ENCODE measurements around the gene LHB. TPM values are rescaled to one million over a fixed set of nuclear protein-coding genes. Genes with fewer than 3 reads are reported as not detected.

LHB gene
- total and polyA plus RNA-seq, 12 donors: 0.38 to 8.8 (median 1.8) TPM; not detected in 5

DNA sequence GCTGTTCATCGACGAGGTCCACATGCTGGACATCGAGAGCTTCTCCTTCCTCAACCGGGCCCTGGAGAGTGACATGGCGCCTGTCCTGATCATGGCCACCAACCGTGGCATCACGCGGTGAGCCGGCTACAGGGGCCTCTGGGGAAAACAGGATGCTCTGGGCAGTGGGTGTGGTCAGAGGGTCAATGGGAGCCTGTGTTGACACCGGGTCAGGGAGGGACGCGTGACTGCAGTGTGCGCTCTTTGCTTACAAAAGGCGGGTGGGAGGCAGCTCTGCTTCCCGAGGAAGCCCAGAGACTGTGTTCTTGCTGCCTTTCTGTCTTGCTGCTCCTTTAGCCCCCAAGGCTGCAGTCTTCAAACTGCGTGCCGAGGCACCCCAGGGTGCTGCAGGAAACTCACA lies 5.7 kb downstream of the LHB start:
- no peak for DNase-seq
- Histone ChIP-seq H3K27me3 (no peaks in the 10 kb centered on the region), H3K27ac (no peak overlapping the region), H3K4me3 (no peak overlapping the region), H3K36me3 (replicated peaks in 1 of 2) (peaks cover 0 to 44% of the 10 kb centered on the region in 2 donors), H3K9me3 (replicated peaks in 1 of 3) (no peaks in the 10 kb centered on the region), H3K4me1 (replicated peaks in 1 of 2) (no peaks in the 10 kb centered on the region)
- TF ChIP-seq, protein P1, sequence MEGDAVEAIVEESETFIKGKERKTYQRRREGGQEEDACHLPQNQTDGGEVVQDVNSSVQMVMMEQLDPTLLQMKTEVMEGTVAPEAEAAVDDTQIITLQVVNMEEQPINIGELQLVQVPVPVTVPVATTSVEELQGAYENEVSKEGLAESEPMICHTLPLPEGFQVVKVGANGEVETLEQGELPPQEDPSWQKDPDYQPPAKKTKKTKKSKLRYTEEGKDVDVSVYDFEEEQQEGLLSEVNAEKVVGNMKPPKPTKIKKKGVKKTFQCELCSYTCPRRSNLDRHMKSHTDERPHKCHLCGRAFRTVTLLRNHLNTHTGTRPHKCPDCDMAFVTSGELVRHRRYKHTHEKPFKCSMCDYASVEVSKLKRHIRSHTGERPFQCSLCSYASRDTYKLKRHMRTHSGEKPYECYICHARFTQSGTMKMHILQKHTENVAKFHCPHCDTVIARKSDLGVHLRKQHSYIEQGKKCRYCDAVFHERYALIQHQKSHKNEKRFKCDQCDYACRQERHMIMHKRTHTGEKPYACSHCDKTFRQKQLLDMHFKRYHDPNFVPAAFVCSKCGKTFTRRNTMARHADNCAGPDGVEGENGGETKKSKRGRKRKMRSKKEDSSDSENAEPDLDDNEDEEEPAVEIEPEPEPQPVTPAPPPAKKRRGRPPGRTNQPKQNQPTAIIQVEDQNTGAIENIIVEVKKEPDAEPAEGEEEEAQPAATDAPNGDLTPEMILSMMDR (IDR thresholded peaks at IDR 0.05): no peak
- TF ChIP-seq POLR2A (IDR thresholded peaks at IDR 0.05): no peak
- WGBS, 4 donors: 84 to 97% (median 88%) methylated on average over 7 to 17 of the region's 17 CpGs
- intact Hi-C loops (cut with DNase I): no loop called here

DNA sequence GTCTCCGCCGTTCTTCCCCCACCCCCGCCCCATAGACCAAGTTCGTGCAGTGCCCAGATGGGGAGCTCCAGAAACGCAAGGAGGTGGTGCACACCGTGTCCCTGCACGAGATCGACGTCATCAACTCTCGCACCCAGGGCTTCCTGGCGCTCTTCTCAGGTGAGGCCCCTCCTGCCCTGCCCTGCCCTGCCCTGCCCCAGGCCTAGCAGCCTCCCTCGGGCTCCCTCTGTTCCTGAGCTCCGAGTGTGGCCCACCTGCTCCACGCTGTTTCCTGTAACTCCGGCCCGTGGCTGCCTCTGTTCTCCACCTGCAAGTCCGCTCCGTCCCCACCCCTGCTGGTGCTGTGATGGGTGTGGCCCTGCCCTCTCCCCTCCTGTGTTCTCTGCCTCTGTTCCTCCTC lies 6.4 kb downstream of the LHB start:
- intact Hi-C loops (cut with DNase I): no loop called here
- Histone ChIP-seq H3K4me1 (replicated peaks in 1 of 2) (no peaks in the 10 kb centered on the region), H3K36me3 (replicated peaks in 1 of 2) (peaks cover 0 to 52% of the 10 kb centered on the region in 2 donors), H3K9me3 (replicated peaks in 1 of 3) (no peaks in the 10 kb centered on the region), H3K27ac (no peak overlapping the region), H3K27me3 (no peaks in the 10 kb centered on the region), H3K4me3 (no peak overlapping the region)
- WGBS, 4 donors: 84 to 91% (median 90%) methylated on average over 12 to 18 of the region's 18 CpGs
- no peak for DNase-seq
- TF ChIP-seq POLR2A (IDR thresholded peaks at IDR 0.05): no peak
- TF ChIP-seq, protein P1 (IDR thresholded peaks at IDR 0.05): no peak

DNA sequence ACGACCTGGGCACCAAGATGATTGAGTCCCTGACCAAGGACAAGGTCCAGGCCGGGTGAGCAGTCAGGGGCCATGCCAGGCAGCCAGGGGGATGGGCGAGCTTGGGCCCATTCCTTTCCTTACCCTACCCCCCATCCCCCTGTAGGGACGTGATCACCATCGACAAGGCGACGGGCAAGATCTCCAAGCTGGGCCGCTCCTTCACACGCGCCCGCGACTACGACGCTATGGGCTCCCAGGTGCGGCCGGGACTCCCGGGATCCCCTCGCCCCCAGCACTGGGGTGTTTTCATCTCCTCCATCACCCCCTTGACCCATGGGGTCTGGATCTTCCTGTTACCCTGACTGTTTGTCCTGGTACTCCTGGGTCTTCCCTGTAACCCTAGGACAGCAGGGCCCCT lies 7.1 kb downstream of the LHB start:
- Histone ChIP-seq H3K36me3 (replicated peaks in 1 of 2) (peaks cover 0 to 58% of the 10 kb centered on the region in 2 donors), H3K4me1 (replicated peaks in 1 of 2) (no peaks in the 10 kb centered on the region), H3K4me3 (no peak overlapping the region), H3K27ac (no peak overlapping the region), H3K9me3 (replicated peaks in 1 of 3) (no peaks in the 10 kb centered on the region), H3K27me3 (no peaks in the 10 kb centered on the region)
- DNase-seq: no peak
- TF ChIP-seq POLR2A (IDR thresholded peaks at IDR 0.05): no peak
- WGBS, 4 donors: 94 to 100% (median 94%) methylated on average over 7 to 18 of the region's 18 CpGs
- intact Hi-C loops (cut with DNase I): no loop called here

DNA sequence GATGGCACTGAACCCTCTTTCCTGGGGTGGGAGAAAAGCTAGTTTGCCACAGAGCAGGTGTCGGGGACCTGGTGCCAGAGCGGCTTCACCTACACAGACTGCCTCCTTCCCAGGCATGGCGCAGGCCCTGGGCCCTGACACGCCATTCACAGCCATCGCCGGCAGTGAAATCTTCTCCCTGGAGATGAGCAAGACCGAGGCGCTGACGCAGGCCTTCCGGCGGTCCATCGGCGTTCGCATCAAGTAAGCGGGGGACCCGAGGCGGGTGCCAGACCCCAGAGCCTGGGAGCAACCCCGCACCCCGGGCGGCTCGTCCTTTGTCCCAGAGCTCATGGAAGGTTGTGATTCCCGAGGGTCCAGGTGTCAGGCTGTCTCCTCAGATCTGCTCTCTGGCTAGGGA lies 10.0 kb downstream of the LHB start:
- peaks cover 0 to 72% of the 10 kb centered on the region in 2 donors for H3K36me3 ChIP-seq (replicated peaks in 1 of 2)
- TF ChIP-seq, protein P1 (IDR thresholded peaks at IDR 0.05): no peak
- TF ChIP-seq POLR2A (IDR thresholded peaks at IDR 0.05): no peak
- H3K27ac ChIP-seq: no peak overlapping the region
- H3K4me1 ChIP-seq (replicated peaks in 1 of 2): no peaks in the 10 kb centered on the region
- 93 to 98% (median 97%) methylated on average over 8 to 22 of the region's 22 CpGs for WGBS, 4 donors
- H3K4me3 ChIP-seq: no peak overlapping the region
- H3K27me3 ChIP-seq: no peaks in the 10 kb centered on the region
- intact Hi-C loops (cut with DNase I): no loop called here
- no peak for DNase-seq
- H3K9me3 ChIP-seq (replicated peaks in 1 of 3): no peaks in the 10 kb centered on the region

DNA sequence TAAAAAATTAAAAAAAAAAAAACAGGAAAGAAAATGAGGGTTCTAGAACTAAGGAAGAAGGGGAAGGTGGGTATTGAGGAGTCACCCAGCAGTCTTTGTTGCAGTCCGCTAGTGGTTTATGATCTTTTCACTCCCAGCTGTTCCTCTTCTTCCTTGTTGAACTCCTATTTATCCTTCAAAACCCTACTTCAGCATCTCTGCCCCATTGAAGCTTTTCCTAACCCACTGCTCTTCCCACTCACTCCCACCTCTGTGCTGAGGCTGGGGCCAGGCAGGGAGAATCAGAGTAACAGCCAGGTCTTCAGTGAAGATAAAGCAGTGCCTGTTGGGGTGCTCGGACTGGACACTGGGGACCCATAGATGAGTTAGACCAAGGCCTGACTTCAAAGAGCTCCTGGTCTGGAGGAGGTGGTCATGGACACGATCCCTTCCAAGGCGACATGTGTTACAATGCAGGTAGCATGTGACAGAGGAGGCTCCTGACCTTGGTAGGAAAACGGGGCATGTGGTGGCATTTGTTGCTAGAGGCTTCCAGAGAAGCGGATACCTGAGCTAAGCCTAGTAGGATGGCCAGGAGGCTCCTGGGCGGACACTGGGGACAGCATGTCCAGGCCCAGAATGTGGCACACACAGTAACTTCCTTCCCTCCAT lies 11.8 kb downstream of the LHB start:
- DNase-seq: no peak
- WGBS, 4 donors: 88 to 95% (median 89%) methylated on average over 5 to 7 of the region's 7 CpGs
- intact Hi-C loops (cut with DNase I): no loop called here
- Histone ChIP-seq H3K36me3 (replicated peaks in 1 of 2) (peaks cover 0 to 60% of the 10 kb centered on the region in 2 donors), H3K9me3 (replicated peaks in 1 of 3) (no peaks in the 10 kb centered on the region), H3K4me3 (no peak overlapping the region), H3K27ac (no peak overlapping the region), H3K27me3 (no peaks in the 10 kb centered on the region), H3K4me1 (replicated peaks in 1 of 2) (no peaks in the 10 kb centered on the region)
- no peak for TF ChIP-seq POLR2A (IDR thresholded peaks at IDR 0.05)
- TF ChIP-seq, protein P1 (IDR thresholded peaks at IDR 0.05): no peak
